KOPT-K1 (cell line): ENCODE results near the gene UBL3.

Experiments
- H3K27ac ChIP-seq: fragments of 200-600 bp; sonication (generic); 2 replicates; pipeline ENCODE4 v1.5.1; 2016; ENCODE audit warnings: antibody characterized with exemption, mild to moderate bottlenecking, low read depth, low read length; ENCODE audit not compliant: poor library complexity, severe bottlenecking
- H3K36me3 ChIP-seq: fragments of 200-600 bp; sonication (generic); 2 replicates; pipeline ENCODE4 v1.5.1; 2017; ENCODE audit warnings: antibody characterized with exemption, mild to moderate bottlenecking, low read length, moderate library complexity; ENCODE audit not compliant: insufficient read depth
- H3K9me3 ChIP-seq: fragments of 200-600 bp; sonication (generic); 2 replicates; pipeline ENCODE4 v1.5.1; 2017; ENCODE audit warnings: antibody characterized with exemption, low read length, mild to moderate bottlenecking; ENCODE audit not compliant: insufficient read depth, poor library complexity, severe bottlenecking

UBL3 gene

DNA sequence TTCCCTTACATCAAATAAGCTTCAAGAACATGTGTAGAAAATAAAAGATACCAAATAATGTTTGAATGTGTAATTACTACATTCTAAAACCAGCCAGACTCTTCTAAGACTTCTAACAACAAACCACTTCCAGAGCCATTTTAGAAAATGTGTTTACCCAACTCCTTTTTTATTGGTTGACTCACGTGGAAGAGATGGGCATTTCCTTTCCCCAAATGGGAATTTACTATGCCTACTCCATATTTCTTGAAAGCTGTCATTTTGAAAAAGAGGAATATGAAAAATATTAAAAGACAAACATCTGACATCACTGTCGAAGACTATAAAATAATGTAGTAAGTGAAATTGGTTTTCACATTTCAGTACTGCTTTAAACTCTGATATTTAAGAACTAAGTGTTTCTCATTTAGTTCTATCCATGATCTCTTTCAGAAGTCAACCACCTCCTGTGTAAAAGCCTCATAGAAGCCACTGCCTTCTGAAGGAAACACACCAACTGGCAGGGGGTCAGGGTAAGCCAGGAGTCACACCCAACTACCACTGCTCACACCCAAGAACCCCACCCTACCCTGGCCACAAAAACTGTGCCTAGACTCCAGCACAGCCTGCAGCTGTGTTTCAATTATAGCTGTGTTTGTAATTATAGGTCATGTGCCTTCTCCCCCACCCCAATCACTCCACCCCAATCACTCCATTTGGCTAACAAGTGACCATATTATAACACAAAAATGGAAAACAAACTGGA lies 86.8 kb downstream of the UBL3 start:
- H3K9me3 ChIP-seq, result no peaks in the 10 kb centered on the region
- H3K36me3 ChIP-seq, result no peaks in the 10 kb centered on the region
- no peak overlapping the region for H3K27ac ChIP-seq

DNA sequence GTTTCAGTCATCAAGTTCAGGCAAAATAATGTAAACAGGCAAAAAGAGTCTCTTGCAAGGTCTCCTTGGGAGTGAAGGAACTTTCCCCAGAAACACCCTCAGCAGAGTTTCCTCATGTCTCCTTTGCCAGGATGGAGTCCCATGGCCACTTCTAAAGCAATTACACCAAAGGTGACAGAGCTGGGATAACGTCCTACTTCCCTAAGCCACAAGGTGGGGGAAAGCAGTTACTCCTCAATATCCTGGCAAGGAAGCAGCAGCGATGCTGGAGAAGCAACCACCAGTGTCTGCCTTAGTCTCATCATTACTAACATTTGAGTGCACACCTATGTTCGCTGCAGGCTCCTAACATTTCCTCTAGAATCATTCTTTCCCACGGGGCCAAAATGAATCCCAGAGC lies 88.6 kb downstream of the UBL3 start:
- H3K36me3 ChIP-seq, result no peaks in the 10 kb centered on the region
- no peaks in the 10 kb centered on the region for H3K9me3 ChIP-seq
- no peak overlapping the region for H3K27ac ChIP-seq

DNA sequence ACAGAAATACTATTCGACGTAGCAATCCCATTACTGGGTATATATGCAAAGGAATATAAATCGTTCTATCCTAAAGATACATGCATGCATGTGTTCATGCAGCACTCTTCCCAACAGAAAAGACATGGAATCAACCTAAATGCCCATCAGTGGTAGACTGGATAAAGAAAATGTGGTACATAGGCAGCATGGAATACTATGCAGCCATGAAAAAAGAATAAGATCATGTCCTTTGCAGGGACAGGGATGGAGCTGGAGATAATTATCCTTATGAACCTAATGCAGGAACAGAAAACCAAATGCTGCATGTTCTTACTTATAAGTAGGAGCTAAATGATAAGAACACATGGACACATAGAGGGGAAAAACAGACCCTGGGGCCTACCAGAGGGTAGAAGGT lies 89.3 kb downstream of the UBL3 start:
- no peaks in the 10 kb centered on the region for H3K9me3 ChIP-seq
- H3K27ac ChIP-seq, result no peak overlapping the region
- H3K36me3 ChIP-seq, result no peaks in the 10 kb centered on the region

DNA sequence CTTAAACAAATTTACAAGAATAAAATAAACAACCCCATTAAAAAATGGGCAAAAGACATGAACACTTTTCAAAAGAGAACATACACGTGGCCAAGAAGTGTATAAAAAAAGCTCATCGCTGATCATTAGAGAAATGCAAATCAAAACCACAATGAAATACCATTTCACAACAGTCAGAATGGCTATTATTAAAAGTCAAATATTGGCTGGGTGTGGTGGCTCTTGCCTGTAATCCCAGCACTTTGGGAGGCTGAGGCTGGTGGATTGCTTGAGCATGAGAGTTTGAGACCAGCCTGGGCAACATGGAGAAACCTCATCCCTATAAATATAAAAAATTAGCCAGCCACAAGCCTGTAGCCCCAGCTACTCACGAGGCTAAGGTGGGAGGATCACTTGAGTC lies 89.9 kb downstream of the UBL3 start:
- H3K9me3 ChIP-seq, result no peaks in the 10 kb centered on the region
- H3K36me3 ChIP-seq, result no peaks in the 10 kb centered on the region
- H3K27ac ChIP-seq, result no peak overlapping the region

DNA sequence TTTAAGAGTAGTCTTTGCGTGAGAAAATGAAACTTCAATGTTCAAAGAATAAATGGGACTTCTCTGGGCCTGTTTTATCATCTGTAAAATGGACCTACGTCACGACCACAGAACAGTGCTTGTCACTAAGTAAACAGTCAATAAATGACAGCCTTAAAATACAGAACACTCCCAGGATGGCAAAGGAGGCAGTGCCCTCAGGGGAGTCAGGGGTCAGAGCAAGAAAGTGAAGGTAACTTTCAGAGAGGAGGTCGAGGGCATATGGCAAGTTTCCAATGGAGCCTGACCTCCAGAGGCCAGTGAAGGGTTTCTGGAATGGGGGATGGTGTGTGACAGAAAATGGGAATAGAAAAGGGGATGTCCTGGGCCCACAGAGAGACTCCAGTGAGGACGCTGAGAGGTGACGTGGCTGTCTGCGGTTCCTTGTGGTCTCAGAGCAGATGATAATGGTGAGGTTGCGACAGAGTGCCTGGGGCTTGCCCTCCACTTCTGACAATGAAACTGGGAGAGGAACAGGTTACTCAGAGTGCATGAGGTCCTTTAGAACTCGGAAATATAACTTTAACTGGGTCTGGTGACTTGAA lies 91.8 kb downstream of the UBL3 start:
- H3K27ac ChIP-seq, result no peak overlapping the region
- H3K36me3 ChIP-seq, result no peaks in the 10 kb centered on the region
- no peaks in the 10 kb centered on the region for H3K9me3 ChIP-seq

DNA sequence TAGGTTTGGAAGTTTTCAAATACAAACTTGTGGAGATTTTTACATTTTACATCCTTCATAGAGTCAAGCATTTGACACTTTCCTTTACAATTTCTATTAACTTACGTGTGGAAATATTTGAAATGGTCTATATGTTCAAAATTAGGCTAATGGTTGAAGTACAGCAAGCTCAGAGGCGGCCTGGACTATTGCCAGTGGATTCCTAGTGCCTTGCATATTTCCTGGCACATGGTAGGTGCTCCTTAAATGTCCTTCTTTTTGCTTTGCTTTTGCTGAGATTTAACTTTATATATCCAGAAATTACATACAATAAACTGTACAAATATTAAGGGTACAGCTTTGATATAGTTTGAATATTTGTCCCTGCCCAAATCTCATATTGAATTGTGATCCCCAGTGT lies 93.9 kb downstream of the UBL3 start:
- no peaks in the 10 kb centered on the region for H3K36me3 ChIP-seq
- no peak overlapping the region for H3K27ac ChIP-seq
- H3K9me3 ChIP-seq, result no peaks in the 10 kb centered on the region

DNA sequence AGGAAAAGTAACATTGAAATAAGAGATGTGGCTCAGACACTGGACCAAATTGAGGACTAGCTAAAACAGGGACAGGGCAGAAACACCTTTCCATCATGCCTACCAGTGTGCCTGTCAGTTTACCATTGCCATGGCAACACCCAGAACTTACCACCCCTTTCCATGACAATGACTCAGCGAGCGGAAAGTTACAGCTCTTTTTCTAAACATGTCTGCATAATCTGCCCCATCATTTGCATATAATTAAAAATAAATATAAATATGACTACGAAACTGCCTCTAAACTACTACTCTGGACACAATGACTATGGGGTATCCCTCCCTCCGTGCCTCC lies 96.0 kb downstream of the UBL3 start:
- no peaks in the 10 kb centered on the region for H3K9me3 ChIP-seq
- H3K27ac ChIP-seq, result no peak overlapping the region
- H3K36me3 ChIP-seq, result no peaks in the 10 kb centered on the region

DNA sequence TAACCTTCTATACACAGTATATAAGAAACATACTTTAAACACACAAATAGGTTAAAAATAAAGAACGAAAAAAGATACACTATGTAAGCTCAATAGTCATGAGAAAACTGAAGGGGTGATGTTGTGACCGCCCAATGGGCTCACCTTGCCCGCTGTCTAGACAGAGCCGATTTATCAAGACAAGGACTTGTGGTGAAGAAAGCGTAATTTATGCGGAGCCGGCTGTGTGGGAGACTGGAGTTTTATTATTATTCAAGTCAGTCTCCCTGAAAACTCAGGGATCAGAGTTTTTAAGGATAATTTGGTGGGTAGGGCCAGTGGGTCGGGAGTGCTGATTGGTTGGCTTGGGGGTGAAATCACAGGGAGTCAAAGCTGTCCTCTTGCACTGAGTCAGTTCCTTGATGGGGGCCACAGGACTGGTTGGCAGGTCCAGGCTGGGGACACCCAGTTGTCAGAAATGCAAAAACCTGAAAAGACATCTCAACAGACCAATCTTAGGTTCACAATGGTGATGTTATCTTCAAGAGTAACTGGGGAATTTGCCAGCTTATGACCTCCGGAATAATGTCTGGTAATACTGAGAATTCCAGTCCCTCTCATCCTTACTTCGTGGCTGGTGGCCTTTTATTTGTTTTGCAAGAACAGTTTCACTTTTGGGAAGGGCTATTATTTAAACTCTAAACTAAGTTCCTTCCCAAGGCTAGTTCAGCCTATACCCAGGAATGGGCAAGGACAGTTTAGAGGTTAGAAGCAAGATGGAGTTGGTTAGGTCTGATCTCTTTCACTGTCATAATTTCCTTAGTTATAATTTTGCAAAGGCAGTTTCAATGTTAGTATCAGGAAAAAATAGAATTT lies 96.6 kb downstream of the UBL3 start:
- Histone ChIP-seq H3K27ac (no peak overlapping the region), H3K9me3 (no peaks in the 10 kb centered on the region), H3K36me3 (no peaks in the 10 kb centered on the region)

DNA sequence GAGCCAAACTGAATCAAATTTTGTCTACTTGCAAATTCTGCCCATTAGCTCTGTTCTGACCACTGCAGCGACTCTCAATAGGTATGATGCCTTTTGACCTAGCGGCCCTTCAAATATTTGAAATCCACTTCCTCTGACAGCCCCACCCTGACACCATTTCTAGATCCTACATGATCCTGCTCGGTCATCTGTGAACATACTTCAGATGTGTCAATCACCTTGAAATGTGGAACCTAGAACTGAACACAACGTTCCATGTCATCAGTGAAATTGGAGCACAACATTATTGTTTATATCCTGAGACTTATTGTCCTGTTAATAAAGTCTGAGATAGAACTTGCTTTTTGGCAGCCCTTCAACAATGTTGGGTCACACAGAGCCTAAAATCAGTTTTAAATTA lies 98.2 kb downstream of the UBL3 start:
- no peak overlapping the region for H3K27ac ChIP-seq
- H3K36me3 ChIP-seq, result no peaks in the 10 kb centered on the region
- H3K9me3 ChIP-seq, result no peaks in the 10 kb centered on the region

DNA sequence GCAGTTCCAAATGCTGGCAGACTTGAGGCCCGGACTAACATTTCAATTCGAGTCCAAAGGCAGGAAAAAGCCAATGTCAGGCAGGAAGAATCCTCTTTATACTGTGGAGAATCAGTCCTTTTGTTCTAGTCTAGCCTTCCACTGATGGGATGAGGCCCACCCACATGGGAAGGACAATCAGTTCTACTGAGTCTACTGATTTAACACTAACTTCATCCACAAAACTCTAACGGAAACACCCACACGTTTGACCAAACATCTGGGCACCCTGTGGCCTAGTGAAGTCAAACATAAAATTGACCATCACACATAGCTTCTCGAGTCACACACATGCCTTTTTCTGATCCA lies 100.3 kb downstream of the UBL3 start:
- no peaks in the 10 kb centered on the region for H3K9me3 ChIP-seq
- no peak overlapping the region for H3K27ac ChIP-seq

DNA sequence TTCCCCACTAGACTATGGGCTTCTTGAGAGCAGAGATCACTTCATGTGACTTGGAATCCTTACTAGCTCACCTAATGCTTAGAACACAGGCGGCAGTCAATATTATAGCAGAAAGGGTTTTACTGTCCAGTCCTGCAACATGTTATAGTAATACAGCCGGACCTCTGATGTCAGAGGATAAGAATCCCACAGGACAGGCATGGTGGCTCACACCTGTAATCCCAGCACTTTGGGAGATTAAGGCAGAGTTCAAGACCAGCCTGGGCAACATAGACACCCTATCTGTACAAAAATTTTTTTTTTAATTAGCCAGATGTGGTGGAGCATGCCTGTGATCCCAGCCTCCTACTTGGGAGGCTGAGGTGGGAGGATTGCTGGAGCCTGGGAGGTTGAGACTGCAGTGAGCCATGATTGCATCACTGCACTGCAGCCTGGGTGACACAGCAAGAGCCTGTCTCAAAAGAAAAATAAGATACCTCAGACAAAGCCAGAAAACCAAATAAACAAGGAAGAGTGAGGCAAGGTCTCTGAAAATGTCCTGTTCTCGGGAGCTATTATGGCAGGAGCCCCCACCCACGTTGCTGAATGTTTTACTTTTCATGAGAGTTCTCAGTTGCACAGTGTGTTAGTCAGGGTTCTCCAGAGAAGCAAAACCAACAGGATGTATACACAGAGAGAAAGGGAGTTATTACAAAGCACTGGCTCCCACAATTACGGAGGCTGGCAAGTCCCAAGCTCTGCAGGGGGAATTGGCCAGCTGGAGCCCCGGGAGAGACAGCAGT lies 100.8 kb downstream of the UBL3 start:
- Histone ChIP-seq H3K27ac (no peak overlapping the region), H3K9me3 (no peaks in the 10 kb centered on the region), H3K36me3 (no peaks in the 10 kb centered on the region)

More for the DNA sequence above, 100.3 kb downstream of the UBL3 start:
- H3K36me3 ChIP-seq, result no peaks in the 10 kb centered on the region

DNA sequence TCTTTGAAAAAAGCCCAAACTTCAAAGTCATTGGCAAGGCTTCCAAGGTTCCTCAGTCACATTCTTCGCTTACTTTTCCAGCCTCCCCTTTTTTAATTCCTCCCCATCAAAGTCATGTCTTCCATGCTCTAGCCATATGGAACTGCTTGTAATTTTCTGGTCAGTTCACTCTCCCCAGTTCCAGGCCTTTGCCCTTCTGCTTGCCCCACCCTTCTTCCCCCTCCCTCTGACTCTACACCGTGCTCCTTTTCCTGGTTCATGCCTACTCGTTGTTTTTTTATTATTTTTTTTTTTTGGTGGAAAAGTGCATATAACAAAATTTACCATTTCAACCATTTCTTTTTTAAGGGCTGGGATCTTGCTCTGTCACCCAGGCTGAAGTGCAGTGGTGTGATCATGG lies 102.3 kb downstream of the UBL3 start:
- Histone ChIP-seq H3K36me3 (no peaks in the 10 kb centered on the region), H3K9me3 (no peaks in the 10 kb centered on the region), H3K27ac (no peak overlapping the region)

DNA sequence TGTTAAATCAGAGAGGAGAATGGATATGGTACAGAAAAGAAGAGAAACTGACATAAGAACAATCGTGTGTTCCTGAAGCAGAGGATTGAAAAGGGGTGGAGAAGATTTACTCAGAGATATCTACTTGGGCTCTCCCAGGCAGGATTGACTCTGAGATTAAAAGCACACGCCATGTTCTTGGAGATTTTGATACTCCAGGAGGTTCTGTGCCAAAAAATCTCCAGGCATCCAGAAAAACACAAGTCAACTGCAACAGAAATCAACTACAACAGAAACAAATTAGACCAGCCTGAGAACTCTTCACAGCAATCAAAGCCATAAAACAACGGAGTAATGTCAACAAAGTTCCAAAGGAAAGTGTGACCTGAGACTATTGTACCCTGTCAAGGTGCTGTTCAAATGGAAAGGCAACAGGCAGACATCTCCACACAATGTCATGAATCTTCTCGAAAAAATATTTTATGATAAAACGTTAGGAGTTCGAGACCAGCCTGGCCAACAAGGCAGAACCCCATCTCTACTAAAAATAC lies 104.2 kb downstream of the UBL3 start:
- no peak overlapping the region for H3K27ac ChIP-seq
- no peaks in the 10 kb centered on the region for H3K9me3 ChIP-seq
- H3K36me3 ChIP-seq, result no peaks in the 10 kb centered on the region

DNA sequence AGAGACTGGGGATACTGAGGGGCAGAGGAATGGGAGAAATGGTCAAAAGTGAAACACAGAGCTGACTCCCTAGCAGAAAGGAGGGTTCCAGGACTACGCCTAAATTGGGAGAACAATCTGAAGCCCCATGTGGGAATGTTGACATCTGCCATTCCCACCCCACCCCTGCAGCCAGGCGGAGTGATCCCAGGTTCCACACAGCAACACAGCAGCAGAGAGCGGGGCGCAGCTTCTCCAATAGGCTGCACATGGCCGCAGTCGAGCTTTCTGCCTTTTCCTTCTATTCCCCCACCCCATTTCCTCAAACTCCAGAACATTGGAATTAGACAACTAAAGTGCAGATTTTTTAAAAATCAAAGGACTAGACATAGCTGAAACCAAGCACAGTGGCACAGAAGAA lies 104.7 kb downstream of the UBL3 start:
- Histone ChIP-seq H3K27ac (no peak overlapping the region), H3K36me3 (no peaks in the 10 kb centered on the region), H3K9me3 (no peaks in the 10 kb centered on the region)

DNA sequence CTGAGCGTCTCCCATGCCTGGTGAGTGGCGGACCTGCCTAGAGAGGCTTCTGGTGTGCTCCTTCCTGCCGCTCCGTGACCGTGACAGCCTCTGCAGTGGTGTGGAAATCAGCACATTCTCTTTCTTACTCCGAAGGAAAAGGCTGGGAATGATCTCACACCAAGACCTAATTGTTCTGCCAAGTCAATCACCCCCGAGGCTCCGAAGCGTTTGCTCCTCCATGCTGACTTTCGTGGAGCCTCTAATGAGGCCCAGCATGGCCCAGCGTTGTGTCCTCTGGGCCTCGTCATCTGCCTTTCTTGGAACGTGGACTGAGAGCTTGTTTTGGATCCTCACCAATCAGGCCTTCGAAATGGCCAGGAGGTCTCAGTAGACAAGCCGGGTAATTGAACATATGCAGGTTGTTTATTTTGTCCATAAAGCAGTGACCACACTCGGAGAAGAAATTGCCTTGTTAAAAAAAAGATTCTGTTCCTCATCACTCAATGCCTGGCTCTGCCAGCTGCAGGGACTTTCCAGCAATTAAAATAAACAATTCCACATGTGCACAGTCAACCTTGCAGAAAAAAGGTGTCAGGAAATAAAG lies 107.1 kb downstream of the UBL3 start:
- Histone ChIP-seq H3K9me3 (no peaks in the 10 kb centered on the region), H3K36me3 (no peaks in the 10 kb centered on the region), H3K27ac (no peak overlapping the region)
